KMS-11 (cell line): ENCODE measurements around the gene USP36.

Experiments used
- H2AFZ ChIP-seq: fragments of 200-600 bp; sonication (generic); 2 replicates; pipeline ENCODE4 v1.6.1; 2016; ENCODE audit warnings: antibody characterized with exemption, mixed run types, low read depth
- H3K27ac ChIP-seq: fragments of 200-600 bp; sonication (generic); 2 replicates; pipeline ENCODE4 v1.6.1; 2016; ENCODE audit warnings: mild to moderate bottlenecking, mixed run types
- H3K27me3 ChIP-seq: fragments of 200-600 bp; sonication (generic); 2 replicates; pipeline ENCODE4 v1.6.1; 2017; ENCODE audit warnings: mild to moderate bottlenecking, low read depth, mixed run types, moderate library complexity; ENCODE audit not compliant: insufficient read depth
- H3K36me3 ChIP-seq: fragments of 200-600 bp; sonication (generic); 2 replicates; pipeline ENCODE4 v1.6.1; 2017; ENCODE audit warnings: mild to moderate bottlenecking, mixed run types; ENCODE audit not compliant: insufficient read depth
- H3K4me1 ChIP-seq: fragments of 200-600 bp; sonication (generic); 2 replicates; pipeline ENCODE4 v1.6.1; 2016; ENCODE audit warnings: mild to moderate bottlenecking, low read depth, mixed run types; ENCODE audit not compliant: poor library complexity, severe bottlenecking
- H3K4me2 ChIP-seq: fragments of 200-600 bp; sonication (generic); 2 replicates; pipeline ENCODE4 v1.7.0; 2016; ENCODE audit warnings: mild to moderate bottlenecking, mixed run types
- H3K4me3 ChIP-seq: fragments of 200-600 bp; sonication (generic); IDR thresholded peaks from 2 replicates; pipeline ENCODE4 v1.6.1; 2017; ENCODE audit warnings: low read depth, low read length, mixed read lengths; ENCODE audit not compliant: insufficient read depth
- H3K79me2 ChIP-seq: fragments of 200-600 bp; sonication (generic); 2 replicates; pipeline ENCODE4 v1.6.1; 2016; ENCODE audit warnings: low read depth, mixed run types; ENCODE audit not compliant: insufficient read depth
- H3K9ac ChIP-seq: fragments of 200-600 bp; sonication (generic); 2 replicates; pipeline ENCODE4 v1.6.1; 2016; ENCODE audit warnings: mild to moderate bottlenecking, mixed run types
- H4K20me1 ChIP-seq: fragments of 200-600 bp; sonication (generic); 2 replicates; pipeline ENCODE4 v1.6.1; 2016; ENCODE audit warnings: mild to moderate bottlenecking, mixed run types; ENCODE audit not compliant: insufficient read depth
- CTCF ChIP-seq: fragments of 200-600 bp; sonication (generic); conservative IDR thresholded peaks from 2 replicates; pipeline ENCODE4 v1.6.1; 2017; ENCODE audit warnings: low read depth, mild to moderate bottlenecking, antibody characterized with exemption, low read length, moderate library complexity, mixed read lengths

USP36 gene

DNA sequence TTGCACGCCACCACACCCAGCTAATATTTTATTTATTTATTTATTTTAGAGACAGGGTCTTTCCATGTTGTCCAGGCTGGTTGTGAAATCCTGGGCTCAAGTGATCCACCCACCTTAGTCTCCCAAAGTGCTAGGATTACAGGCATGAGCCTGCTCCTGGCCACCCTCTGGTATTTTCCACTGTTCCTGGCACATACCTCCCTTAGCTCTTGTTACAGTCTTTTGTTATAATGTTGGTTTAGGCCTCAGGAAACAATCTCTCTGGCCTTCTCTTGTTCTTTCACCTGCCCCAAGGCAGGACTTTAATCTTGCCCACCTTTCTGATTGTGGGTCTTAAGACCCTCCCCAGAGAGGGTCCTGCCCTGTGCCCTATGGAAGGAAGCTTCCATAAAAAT, 55.0 kb downstream of the USP36 start:
- Histone ChIP-seq H3K4me3 (no peak overlapping the region), H3K9ac (no peak overlapping the region), H3K27me3 (no peaks in the 10 kb centered on the region), H3K4me2 (peak overlapping the region; percentile 49), H3K36me3 (no peaks in the 10 kb centered on the region), H3K4me1 (peaks cover 44% of the 10 kb centered on the region), H2AFZ (no peak overlapping the region), H3K27ac (peak overlapping the region; percentile 49), H4K20me1 (no peaks in the 10 kb centered on the region), H3K79me2 (peaks cover 13% of the 10 kb centered on the region)
- TF ChIP-seq CTCF: no peak

DNA sequence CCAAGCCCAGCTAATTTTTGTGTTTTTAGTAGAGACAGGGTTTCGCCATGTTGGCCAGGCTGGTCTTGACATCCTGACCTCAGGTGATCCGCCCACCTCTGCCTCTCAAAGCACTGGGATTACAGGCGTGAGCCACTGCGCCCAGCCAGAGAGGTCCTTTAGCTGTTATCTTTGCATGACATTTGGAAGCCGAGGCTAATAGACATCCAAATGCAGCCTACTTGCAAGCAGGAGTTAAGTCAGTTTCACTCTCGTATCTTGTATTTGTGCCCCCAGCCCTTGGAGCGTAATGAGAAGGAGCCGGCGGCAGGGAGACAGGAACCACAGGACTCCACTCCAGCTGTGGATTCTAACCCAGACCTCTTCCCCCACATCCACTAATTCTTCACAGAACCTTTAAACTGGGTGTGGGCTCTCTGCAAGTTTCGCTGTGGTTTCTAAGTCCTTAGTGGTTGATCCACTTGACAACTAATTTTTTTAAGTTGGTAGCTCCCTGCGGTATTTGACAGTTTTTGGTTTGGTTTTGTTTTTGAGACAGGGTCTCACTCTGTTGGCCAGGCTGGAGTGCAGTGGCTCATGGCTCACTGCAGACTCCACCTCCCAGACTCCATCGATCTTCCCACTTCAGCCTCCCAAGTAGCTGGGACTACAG, 55.5 kb downstream of the USP36 start:
- Histone ChIP-seq H2AFZ (no peak overlapping the region), H3K9ac (no peak overlapping the region; the same call in 1 of the 2 replicates), H3K4me2 (peak overlapping the region; percentile 49), H3K4me3 (no peak overlapping the region), H3K27me3 (no peaks in the 10 kb centered on the region), H3K27ac (peak overlapping the region; percentile 49), H3K79me2 (peaks cover 18% of the 10 kb centered on the region), H3K4me1 (peaks cover 49% of the 10 kb centered on the region), H4K20me1 (no peaks in the 10 kb centered on the region), H3K36me3 (no peaks in the 10 kb centered on the region)
- TF ChIP-seq CTCF: no peak

DNA sequence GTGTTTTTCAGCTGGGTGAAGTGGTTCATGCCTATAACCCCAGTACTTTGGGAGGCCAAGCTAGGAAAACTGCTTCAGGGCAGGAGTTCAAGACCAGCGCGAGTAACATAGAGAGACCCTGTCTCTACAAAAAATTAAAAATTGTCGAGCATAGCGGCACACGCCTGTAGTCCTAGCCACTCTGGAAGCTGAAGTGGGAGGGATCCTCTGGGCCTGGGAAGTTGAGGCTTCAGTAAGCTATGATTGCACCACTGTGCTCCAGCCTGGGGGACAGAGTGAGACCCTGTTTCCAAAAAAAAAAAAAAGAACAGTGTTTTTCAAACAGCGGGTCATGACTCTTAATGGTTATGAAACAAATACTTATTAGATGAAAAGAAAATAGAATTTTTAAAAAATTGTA, 56.3 kb downstream of the USP36 start:
- Histone ChIP-seq H4K20me1 (no peaks in the 10 kb centered on the region), H3K36me3 (no peaks in the 10 kb centered on the region), H3K4me3 (no peak overlapping the region), H2AFZ (no peak overlapping the region), H3K27ac (peak overlapping the region; percentile 8; the same call in 1 of the 2 replicates), H3K27me3 (no peaks in the 10 kb centered on the region), H3K9ac (no peak overlapping the region), H3K4me2 (peak overlapping the region; percentile 58; the same call in 1 of the 2 replicates), H3K4me1 (peaks cover 56% of the 10 kb centered on the region), H3K79me2 (peaks cover 26% of the 10 kb centered on the region)
- TF ChIP-seq CTCF: no peak

- no peak overlapping the region for H3K9ac ChIP-seq
- no peak overlapping the region for H3K4me3 ChIP-seq
- H4K20me1 ChIP-seq: no peaks in the 10 kb centered on the region
- no peaks in the 10 kb centered on the region for H3K27me3 ChIP-seq
- peaks cover 62% of the 10 kb centered on the region for H3K4me1 ChIP-seq
- TF ChIP-seq CTCF: no peak
- peak overlapping the region; percentile 8; the same call in 1 of the 2 replicates for H3K27ac ChIP-seq
- no peaks in the 10 kb centered on the region for H3K36me3 ChIP-seq
- peaks cover 31% of the 10 kb centered on the region for H3K79me2 ChIP-seq
- H3K4me2 ChIP-seq: peak overlapping the region; percentile 58; the same call in 1 of the 2 replicates
- H2AFZ ChIP-seq: no peak overlapping the region
Observed at GRCh38 chr17:78783711-78784324, 56.8 kb downstream of the USP36 start.
